MM.1S (cell line): ENCODE results near the gene SIPA1.

Experiments used
- DNase-seq: peaks from one replicate; pipeline ENCODE4 v3.0.0-alpha.2; 2015
- H2AFZ ChIP-seq: fragments of 300-600 bp; sonication (generic); 2 replicates; pipeline ENCODE4 v1.6.0; 2016; ENCODE audit warnings: antibody characterized with exemption, low read length
- H3F3A ChIP-seq: fragments of 300-600 bp; sonication (generic); 2 replicates; pipeline ENCODE4 v1.6.1; 2016; ENCODE audit warnings: mild to moderate bottlenecking, antibody characterized with exemption, low read length, moderate library complexity, mixed read lengths; ENCODE audit not compliant: insufficient read depth
- H3K27ac ChIP-seq: fragments of 300-600 bp; sonication (generic); 2 replicates; pipeline ENCODE4 v1.5.1; 2016; ENCODE audit warnings: mild to moderate bottlenecking, low read length
- H3K27me3 ChIP-seq: fragments of 300-600 bp; sonication (generic); replicated peaks from 2 replicates; pipeline ENCODE4 v1.6.0; 2016; ENCODE audit warnings: low read length; ENCODE audit not compliant: insufficient read depth
- H3K36me3 ChIP-seq: fragments of 300-600 bp; sonication (generic); replicated peaks from 2 replicates; pipeline ENCODE4 v1.6.1; 2016; ENCODE audit warnings: mild to moderate bottlenecking, low read length, mixed read lengths; ENCODE audit not compliant: insufficient read depth
- H3K4me1 ChIP-seq: fragments of 300-600 bp; sonication (generic); 2 replicates; pipeline ENCODE4 v1.6.1; 2016; ENCODE audit warnings: low read length, mixed read lengths
- H3K4me2 ChIP-seq: fragments of 300-600 bp; sonication (generic); 2 replicates; pipeline ENCODE4 v1.6.0; 2016; ENCODE audit warnings: low read depth, low read length
- H3K4me3 ChIP-seq: fragments of 300-600 bp; sonication (generic); 2 replicates; pipeline ENCODE4 v1.5.1; 2016; ENCODE audit warnings: low read length, mixed read lengths
- H3K79me2 ChIP-seq: fragments of 300-600 bp; sonication (generic); 2 replicates; pipeline ENCODE4 v1.6.1; 2016; ENCODE audit warnings: mixed run types, low read length, mixed read lengths
- H3K9ac ChIP-seq: fragments of 300-600 bp; sonication (generic); 2 replicates; pipeline ENCODE4 v1.6.1; 2016; ENCODE audit warnings: low read length, mixed read lengths
- H3K9me2 ChIP-seq: fragments of 300-600 bp; sonication (generic); replicated peaks from 2 replicates; pipeline ENCODE4 v1.6.1; 2016; ENCODE audit warnings: mild to moderate bottlenecking, low read length, mixed read lengths; ENCODE audit not compliant: insufficient read depth
- H3K9me3 ChIP-seq: fragments of 300-600 bp; sonication (generic); replicated peaks from 2 replicates; pipeline ENCODE4 v1.6.1; 2016; ENCODE audit warnings: mild to moderate bottlenecking, low read length, mixed read lengths; ENCODE audit not compliant: insufficient read depth
- H4K20me1 ChIP-seq: fragments of 300-600 bp; sonication (generic); 2 replicates; pipeline ENCODE4 v1.6.1; 2016; ENCODE audit warnings: mild to moderate bottlenecking, low read length, moderate library complexity, mixed read lengths; ENCODE audit not compliant: insufficient read depth
- CTCF ChIP-seq: fragments of 300-600 bp; sonication (generic); IDR thresholded peaks from 2 replicates; pipeline ENCODE4 v1.5.1; 2016; ENCODE audit warnings: antibody characterized with exemption, low read length, mixed read lengths
- EZH2 ChIP-seq: fragments of 300-600 bp; sonication (generic); optimal IDR thresholded peaks from 2 replicates; pipeline ENCODE3; 2017; ENCODE audit warnings: low read depth, mild to moderate bottlenecking, antibody characterized with exemption, low read length, mixed read lengths
- EZH2phosphoT487 ChIP-seq: fragments of 300-600 bp; sonication (generic); IDR thresholded peaks from 2 replicates; pipeline ENCODE4 v1.6.1; 2018; ENCODE audit warnings: antibody characterized with exemption, low read length

SIPA1 gene

DNA sequence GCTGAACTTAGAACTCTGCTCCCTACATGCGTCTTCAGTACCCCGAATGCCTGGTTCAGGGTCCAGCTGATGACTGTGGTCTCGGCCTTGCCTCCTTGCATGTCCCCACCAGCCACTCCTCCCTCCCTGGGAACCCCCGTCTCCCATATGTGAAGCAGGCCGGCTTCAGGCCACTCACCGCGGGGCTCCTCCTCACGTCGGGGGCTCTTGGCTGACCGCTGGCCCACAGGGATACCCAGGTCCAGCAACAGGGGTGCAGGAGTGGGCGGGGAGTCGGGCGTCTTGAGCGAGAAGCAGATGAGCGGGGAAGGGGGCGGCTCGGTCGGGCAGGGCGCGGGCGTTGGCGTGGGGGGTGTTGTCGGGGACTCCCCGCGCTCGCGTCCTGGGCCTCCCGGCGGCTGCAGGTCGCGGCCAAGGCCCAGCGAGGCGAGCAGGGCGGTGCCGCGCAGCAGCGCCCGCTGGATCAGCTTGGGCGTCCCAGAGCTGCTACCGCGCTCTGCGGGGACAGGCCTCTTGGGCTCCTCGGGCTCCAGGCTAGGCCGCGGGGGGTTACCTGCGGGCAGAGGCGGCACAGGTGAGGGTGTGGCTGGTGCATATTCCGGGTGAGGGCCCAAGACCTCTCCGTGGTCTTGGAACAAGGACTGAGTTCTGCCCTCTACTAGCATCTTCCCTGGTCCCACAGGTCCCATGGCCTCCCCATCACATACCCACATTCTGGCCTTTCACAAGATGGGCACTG lies 38.5 kb upstream of the SIPA1 start:
- Histone ChIP-seq H3K9ac (no peak overlapping the region), H3K27ac (no peak overlapping the region), H3K9me3 (no peaks in the 10 kb centered on the region), H3F3A (no peaks in the 10 kb centered on the region), H3K27me3 (no peaks in the 10 kb centered on the region), H2AFZ (no peak overlapping the region), H3K9me2 (no peaks in the 10 kb centered on the region), H4K20me1 (no peaks in the 10 kb centered on the region), H3K4me1 (no peaks in the 10 kb centered on the region), H3K36me3 (no peaks in the 10 kb centered on the region), H3K4me2 (no peak overlapping the region), H3K4me3 (no peak overlapping the region), H3K79me2 (no peaks in the 10 kb centered on the region)
- DNase-seq, result no peak
- TF ChIP-seq EZH2phosphoT487, result no peak
- TF ChIP-seq EZH2, result no peak
- TF ChIP-seq CTCF, result no peak

- H3K9me2 ChIP-seq, result no peaks in the 10 kb centered on the region
- no peaks in the 10 kb centered on the region for H3K27me3 ChIP-seq
- no peak overlapping the region for H3K4me2 ChIP-seq
- H3K9ac ChIP-seq, result no peak overlapping the region
- no peak overlapping the region for H2AFZ ChIP-seq
- H3F3A ChIP-seq, result no peaks in the 10 kb centered on the region
- no peaks in the 10 kb centered on the region for H3K79me2 ChIP-seq
- H3K4me3 ChIP-seq, result no peak overlapping the region
- H3K9me3 ChIP-seq, result no peaks in the 10 kb centered on the region
- TF ChIP-seq EZH2 (no peak), EZH2phosphoT487 (no peak), CTCF (no peak)
- no peak overlapping the region for H3K27ac ChIP-seq
- no peaks in the 10 kb centered on the region for H3K36me3 ChIP-seq
- H4K20me1 ChIP-seq, result no peaks in the 10 kb centered on the region
- no peaks in the 10 kb centered on the region for H3K4me1 ChIP-seq
- no peak for DNase-seq
Measured at GRCh38 chr11:65599955-65600246, 38.0 kb upstream of the SIPA1 start.

GRCh38 chr11:65604258-65604657 lies 33.6 kb upstream of the SIPA1 start:
- no peaks in the 10 kb centered on the region for H3F3A ChIP-seq
- no peak overlapping the region for H3K9ac ChIP-seq
- no peaks in the 10 kb centered on the region for H3K9me2 ChIP-seq
- no peaks in the 10 kb centered on the region for H3K4me1 ChIP-seq
- H3K9me3 ChIP-seq, result no peaks in the 10 kb centered on the region
- no peaks in the 10 kb centered on the region for H3K27me3 ChIP-seq
- peaks cover 7% of the 10 kb centered on the region; the same call in 1 of the 2 replicates for H3K79me2 ChIP-seq
- no peaks in the 10 kb centered on the region for H4K20me1 ChIP-seq
- no peak overlapping the region for H3K4me3 ChIP-seq
- H2AFZ ChIP-seq, result no peak overlapping the region
- TF ChIP-seq EZH2phosphoT487 (no peak), EZH2 (no peak), CTCF (no peak)
- H3K27ac ChIP-seq, result no peak overlapping the region
- no peak overlapping the region for H3K4me2 ChIP-seq
- DNase-seq, result no peak
- H3K36me3 ChIP-seq, result no peaks in the 10 kb centered on the region
